Stimulated activated CD4-positive, alpha-beta T cell treated with anti-CD3 and anti-CD28 coated beads, Interleukin-4, amount 100 ng/mL, for 48 hours (primary cell): Measurements from ENCODE around the gene SLX1A.
"Not testable (repeated sequence)": the region's sequence is repeated elsewhere in the genome, so short reads cannot be mapped to it uniquely, and the experiment has no call there.

Experiments
- DNase-seq, 2 donors: peaks; one replicate each; pipeline ENCODE4 v3.0.0-alpha.2; 2020; ENCODE audit warnings: low read depth in 2 of 2

Gene SLX1A

DNA sequence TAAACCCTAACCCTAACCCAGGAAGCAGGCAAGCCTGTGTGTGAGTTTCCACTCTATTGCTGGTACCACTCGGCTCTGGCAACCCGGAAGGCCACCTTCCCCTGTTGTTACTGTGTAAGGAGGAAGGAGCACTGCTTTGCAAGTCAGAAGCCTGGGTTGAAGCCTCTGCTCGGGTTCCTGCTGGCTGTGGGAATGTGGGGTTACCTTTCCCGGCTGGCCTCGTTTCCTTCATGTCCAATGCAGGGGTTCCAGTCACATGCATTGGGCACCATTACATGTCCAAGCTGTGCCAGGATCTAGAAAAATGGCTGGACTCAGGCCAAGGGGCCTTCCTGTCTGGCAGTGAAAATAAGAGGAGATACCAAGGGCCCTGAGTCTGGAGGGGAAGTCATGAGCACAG, 23.4 kb downstream of the SLX1A start:
- not testable (repeated sequence) for DNase-seq
